Erythroblast (primary cell): ENCODE data around the gene CYP24A1.

Source experiments
- DNase-seq, 2 experiments: peaks; one replicate each; lab custom pipeline; 2025; lab: John Stamatoyannopoulos, UW
- GATA1 ChIP-seq: IDR thresholded peaks from 2 replicates; pipeline ENCODE4 v1.6.1; 2011; ENCODE audit warnings: low read depth, mild to moderate bottlenecking, control low read depth, low read length, moderate library complexity
- POLR2A ChIP-seq: IDR thresholded peaks from 2 replicates; pipeline ENCODE4 v1.6.1; 2011; ENCODE audit warnings: mild to moderate bottlenecking, low read length

Gene CYP24A1

GRCh38 chr20:54107181-54107580, 66.6 kb downstream of the CYP24A1 start:
- no peak for DNase-seq
- TF ChIP-seq POLR2A (no peak), GATA1 (no peak)

GRCh38 chr20:54106162-54106561, 67.6 kb downstream of the CYP24A1 start:
- no peak for DNase-seq
- TF ChIP-seq GATA1: no peak

GRCh38 chr20:54105653-54106052, 68.1 kb downstream of the CYP24A1 start:
- TF ChIP-seq POLR2A: no peak
- TF ChIP-seq GATA1: no peak

GRCh38 chr20:54104781-54105180, 69.0 kb downstream of the CYP24A1 start:
- TF ChIP-seq GATA1 (no peak), POLR2A (no peak)
- DNase-seq: no peak

More at GRCh38 chr20:54105653-54106052, 68.1 kb downstream of the CYP24A1 start:
- DNase-seq: no peak

- TF ChIP-seq POLR2A (no peak), GATA1 (no peak)
- no peak for DNase-seq
These were observed 69.8 kb downstream of the CYP24A1 start for GRCh38 chr20:54103762-54104600.
